SKM-1 treated with dmso at 0.1 percent for 144 hours (cell line): ENCODE data around the gene PVALB.

Experiments
- DNase-seq: peaks from one replicate; lab custom pipeline; 2025; ENCODE audit not compliant: unreplicated experiment; lab: John Stamatoyannopoulos, UW

PVALB gene

GRCh38 chr22:36816636-36817524 is at the start of gene PVALB:
Gene PVALB, minus strand, starts transcription at chr22:36817035. Its CDS starts 30 bp downstream, at chr22:36817005.
- no peak for DNase-seq

- no peak for DNase-seq
Measured at GRCh38 chr22:36865346-36865745, 48.5 kb upstream of the PVALB start.

GRCh38 chr22:36864454-36865215 is 47.8 kb upstream of the PVALB start:
- no peak for DNase-seq

GRCh38 chr22:36863979-36864378 is 47.1 kb upstream of the PVALB start:
- no peak for DNase-seq

DNA sequence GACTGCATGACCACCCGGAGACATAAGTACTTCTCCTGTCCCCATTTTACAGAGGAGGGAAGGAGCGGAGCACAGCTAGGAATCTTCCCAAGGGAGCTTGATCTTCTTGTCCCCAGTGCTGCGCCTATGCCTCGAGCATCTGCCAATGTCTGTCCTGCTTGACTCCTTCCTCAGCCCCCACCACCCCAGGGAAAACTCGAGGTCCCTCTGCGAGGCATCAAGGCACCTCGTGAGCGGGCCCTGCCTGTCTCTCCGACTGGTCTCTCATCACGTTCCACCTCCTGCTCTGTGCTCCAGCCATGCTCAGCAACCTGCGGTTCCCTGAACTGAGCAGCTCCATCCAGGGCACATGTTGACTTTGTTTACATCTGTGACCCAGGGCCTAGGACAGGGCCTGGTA is 46.4 kb upstream of the PVALB start:
- no peak for DNase-seq

DNA sequence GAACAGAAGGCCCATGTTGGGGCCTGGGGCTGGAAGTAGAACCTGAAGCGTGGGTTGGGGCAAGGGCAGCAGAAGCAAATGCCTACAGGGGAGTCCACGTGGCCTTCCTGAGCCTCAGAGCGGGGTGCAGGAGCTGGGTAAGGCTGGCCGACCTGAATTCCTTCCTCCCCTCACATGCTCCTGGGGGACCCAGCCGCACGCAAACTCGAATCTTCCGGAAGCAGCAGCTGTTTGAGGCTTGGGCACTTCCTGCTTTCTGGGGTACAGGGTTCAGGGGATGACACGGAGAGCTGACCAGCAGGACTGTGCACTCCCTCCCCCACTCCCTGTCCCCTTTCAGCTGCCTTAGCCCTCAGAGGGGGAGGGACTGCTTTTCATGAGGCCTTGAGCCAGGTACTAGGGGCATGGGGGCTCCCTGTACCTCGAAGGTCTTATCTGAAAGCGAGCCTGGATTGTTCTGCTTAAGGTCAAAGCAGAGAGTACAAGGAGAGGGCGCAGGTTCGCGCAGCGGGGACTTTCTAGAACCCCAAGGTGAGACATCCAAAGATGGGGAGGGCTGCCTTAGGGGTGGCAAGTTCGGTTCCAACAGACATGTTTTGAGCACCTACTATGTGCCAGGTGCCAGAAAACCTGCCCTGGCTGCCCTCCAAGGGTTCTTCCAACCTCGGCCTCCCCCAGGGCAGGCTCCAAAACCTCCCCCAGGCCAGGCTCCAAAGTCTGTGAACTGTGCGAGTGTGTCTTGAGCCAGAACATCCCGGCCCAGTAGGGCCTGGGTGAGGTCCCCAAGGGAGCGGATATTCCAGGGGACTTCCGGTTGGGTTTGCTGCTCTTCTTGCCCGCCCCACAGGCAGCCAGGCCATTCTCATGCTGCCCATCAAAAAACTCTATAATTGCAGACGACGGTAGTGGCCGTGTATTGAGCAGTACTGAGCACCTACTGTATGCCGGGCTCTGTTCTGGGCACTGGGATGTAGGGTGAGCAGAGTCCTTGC is 45.7 kb upstream of the PVALB start:
- peak; percentile 85 for DNase-seq

GRCh38 chr22:36860821-36861659 is 44.2 kb upstream of the PVALB start, which contains the start of gene NCF4:
Gene NCF4, plus strand, starts transcription at chr22:36861006. Its CDS starts 166 bp downstream, at chr22:36861172.
- DNase-seq: peak; percentile 100

DNA sequence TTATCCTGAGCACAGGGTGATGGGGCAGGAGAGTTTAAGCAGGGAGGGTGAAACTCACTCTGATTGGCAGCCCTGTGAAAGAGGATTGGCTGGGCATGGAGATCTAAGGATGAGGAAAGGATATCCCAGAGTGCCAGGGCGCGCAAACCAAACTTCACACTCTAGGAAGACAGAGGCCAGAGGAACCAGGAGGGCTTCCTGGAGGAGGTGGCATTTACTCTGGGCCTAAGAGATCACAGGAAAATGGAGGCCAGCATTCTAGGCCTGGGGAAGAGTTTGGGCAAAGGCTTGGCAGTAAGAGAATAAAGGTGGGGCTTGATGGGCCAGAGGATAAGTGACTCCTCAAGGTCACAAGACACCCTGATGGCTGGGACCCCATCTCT is 43.6 kb upstream of the PVALB start:
- DNase-seq: no peak

DNA sequence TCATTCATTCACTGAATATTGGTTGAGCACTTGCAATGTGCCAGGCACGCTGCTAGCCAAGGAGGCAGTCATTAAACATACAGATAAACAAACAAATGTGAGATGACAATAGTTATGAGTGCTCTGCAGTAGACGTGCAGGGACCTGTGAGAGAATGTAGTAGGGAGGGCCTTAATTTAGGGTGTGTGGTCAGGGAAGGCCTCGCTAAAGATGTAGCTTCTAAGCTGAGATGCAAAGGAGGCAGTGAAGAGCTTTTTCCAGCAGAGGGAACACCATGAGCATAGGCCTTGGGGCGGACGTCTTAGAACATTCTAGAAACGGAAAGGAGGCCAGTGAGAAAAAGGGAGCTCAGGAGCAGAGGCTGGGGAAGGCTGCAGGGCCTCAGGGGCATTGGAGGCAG is 43.2 kb upstream of the PVALB start:
- DNase-seq: no peak

GRCh38 chr22:36858966-36859365 is 42.1 kb upstream of the PVALB start:
- DNase-seq: no peak

DNA sequence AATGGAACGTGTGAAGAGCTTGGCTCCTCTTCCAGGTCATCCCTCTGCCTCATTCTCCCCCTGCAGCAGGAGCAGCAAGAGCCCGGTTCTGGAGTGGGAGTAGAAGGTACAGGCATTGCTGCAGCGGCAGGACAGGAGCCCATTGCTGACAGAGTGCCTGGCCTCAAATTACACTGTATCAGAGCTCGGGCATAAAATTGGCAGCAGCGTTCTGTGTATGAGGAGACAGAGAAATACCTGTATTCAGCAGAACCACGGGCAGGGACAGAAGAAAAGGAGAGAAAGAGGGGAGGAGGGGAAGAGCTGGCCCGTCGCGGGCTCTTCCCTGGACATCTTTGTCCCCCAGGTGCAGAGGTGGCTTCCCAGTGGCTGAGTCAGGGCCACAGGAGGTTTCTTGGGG is 41.3 kb upstream of the PVALB start:
- no peak for DNase-seq

DNA sequence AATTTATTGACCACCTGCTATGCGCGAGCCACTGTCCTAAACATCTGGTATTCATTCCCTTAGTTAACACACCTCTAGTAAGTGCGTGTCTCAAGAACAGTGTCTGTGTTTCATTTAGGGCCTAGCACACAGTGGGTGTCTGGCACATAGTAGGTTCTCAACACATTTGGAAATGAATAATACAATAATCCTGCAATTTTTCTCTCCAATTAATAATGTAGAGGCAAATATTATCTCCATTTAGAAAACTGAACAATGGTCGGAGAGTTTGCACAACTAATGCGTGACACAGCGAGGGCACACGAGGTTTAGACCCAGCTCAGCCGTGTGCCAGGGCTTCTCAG is 39.9 kb upstream of the PVALB start:
- DNase-seq: no peak

GRCh38 chr22:36856121-36856791 is 39.4 kb upstream of the PVALB start:
- DNase-seq: peak; percentile 90

GRCh38 chr22:36855478-36855877 is 38.6 kb upstream of the PVALB start:
- no peak for DNase-seq

GRCh38 chr22:36853407-36854099 is 36.7 kb upstream of the PVALB start:
- DNase-seq: peak; percentile 51

DNA sequence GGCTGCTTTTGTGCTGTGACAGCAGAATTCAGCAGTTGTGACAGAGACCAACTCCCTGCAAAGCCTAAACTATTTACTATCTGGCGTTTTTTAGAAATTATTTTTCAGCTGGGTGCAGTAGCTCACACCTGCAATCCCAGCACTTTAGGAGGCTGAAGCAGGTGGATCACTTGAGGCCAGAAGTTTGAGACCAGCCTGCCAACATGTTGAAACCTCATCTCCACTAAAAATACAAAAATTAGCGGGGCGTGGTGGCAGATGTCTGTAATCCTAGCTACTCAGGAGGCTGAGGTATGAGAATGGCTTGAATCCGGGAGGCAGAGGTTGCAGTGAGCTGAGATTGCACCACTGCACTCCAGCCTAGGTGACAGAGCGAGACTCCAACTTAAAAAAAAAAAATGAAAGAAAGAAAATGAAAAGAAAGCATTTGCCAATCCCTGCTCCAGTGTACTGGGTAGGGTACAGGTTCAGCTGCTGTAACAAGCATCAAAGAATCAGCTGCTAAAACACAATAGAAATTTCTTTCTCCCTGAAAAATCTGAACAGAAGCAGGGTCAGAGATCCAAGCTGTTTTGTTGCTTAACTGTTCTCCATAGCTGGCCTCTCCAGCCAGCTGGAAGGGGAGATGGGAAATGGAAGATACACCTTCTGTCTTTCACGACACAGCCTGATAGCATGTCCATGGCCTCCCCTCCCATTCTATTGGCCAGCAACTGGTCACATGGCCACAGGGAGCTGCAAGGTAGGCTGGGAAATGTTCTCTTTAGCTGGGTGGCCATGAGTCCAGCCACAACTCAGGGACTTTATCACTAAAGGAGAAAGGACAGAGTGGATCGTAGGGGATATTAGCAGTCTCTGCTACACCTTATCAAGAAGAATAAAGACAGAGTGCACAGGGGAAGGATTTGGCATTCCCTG is 35.5 kb upstream of the PVALB start:
- DNase-seq: no peak

GRCh38 chr22:36850682-36851081 is 33.8 kb upstream of the PVALB start:
- no peak for DNase-seq

- no peak for DNase-seq
Measured at GRCh38 chr22:36850056-36850455, 33.2 kb upstream of the PVALB start.
